GM23338 (cell line): Measurements from ENCODE around the gene EIF4A3. TPM values are rescaled to one million over a fixed set of nuclear protein-coding genes. Genes with fewer than 3 reads are reported as not detected.

Experiments used
- ATAC-seq: fragments of 200-7000 bp; cut with Tn5 transposase; 3 replicates; pipeline ENCODE4 v1.9.1; 2020
- DNase-seq: peaks from one replicate; pipeline ENCODE4 v3.0.0-alpha.2; 2015; ENCODE audit warnings: low spot score
- H2AFZ ChIP-seq: fragments of 200-600 bp; sonication (generic); 2 replicates; pipeline ENCODE4 v1.8.0; 2016; ENCODE audit warnings: antibody characterized with exemption, mild to moderate bottlenecking, moderate library complexity
- H3F3A ChIP-seq: fragments of 200-600 bp; sonication (generic); replicated peaks from 2 replicates; pipeline ENCODE4 v1.8.0; 2017; ENCODE audit warnings: antibody characterized with exemption, mixed run types, low read depth
- H3K27ac ChIP-seq: fragments of 200-600 bp; sonication (generic); 2 replicates; pipeline ENCODE4 v1.6.1; 2016; ENCODE audit warnings: low read depth
- H3K27me3 ChIP-seq: fragments of 200-600 bp; sonication (generic); 2 replicates; pipeline ENCODE4 v1.8.0; 2016; ENCODE audit warnings: mild to moderate bottlenecking, mixed run types, moderate library complexity; ENCODE audit not compliant: insufficient read depth
- H3K36me3 ChIP-seq: fragments of 200-600 bp; sonication (generic); 2 replicates; pipeline ENCODE4 v1.8.0; 2016; ENCODE audit warnings: mild to moderate bottlenecking; ENCODE audit not compliant: insufficient read depth
- H3K4me1 ChIP-seq: fragments of 200-600 bp; sonication (generic); 2 replicates; pipeline ENCODE4 v1.8.0; 2016; ENCODE audit warnings: mild to moderate bottlenecking, moderate library complexity; ENCODE audit not compliant: insufficient read depth
- H3K4me2 ChIP-seq: fragments of 200-600 bp; sonication (generic); 2 replicates; pipeline ENCODE4 v1.7.1; 2017; ENCODE audit warnings: mixed run types
- H3K4me3 ChIP-seq: fragments of 200-600 bp; sonication (generic); 2 replicates; pipeline ENCODE4 v1.6.1; 2016; ENCODE audit warnings: mixed run types
- H3K79me2 ChIP-seq: fragments of 200-600 bp; sonication (generic); replicated peaks from 2 replicates; pipeline ENCODE4 v1.8.0; 2017; ENCODE audit warnings: mild to moderate bottlenecking; ENCODE audit not compliant: insufficient read depth
- H3K9me2 ChIP-seq: fragments of 200-600 bp; sonication (generic); 2 replicates; pipeline ENCODE4 v1.8.0; 2017; ENCODE audit not compliant: insufficient read depth
- H4K20me1 ChIP-seq: fragments of 200-600 bp; sonication (generic); replicated peaks from 2 replicates; pipeline ENCODE4 v1.8.0; 2017; ENCODE audit warnings: mild to moderate bottlenecking; ENCODE audit not compliant: insufficient read depth
- H3K27ac Mint-ChIP-seq: 2 replicates; pipeline ENCODE4 v1.8.0; 2020; ENCODE audit warnings: inconsistent platforms, mild to moderate bottlenecking, moderate library complexity, mixed read lengths
- H3K27me3 Mint-ChIP-seq: 3 replicates; pipeline ENCODE4 v1.8.0; 2022; ENCODE audit warnings: low read depth, mild to moderate bottlenecking, moderate library complexity, mixed read lengths, inconsistent platforms; ENCODE audit not compliant: insufficient read depth, poor library complexity
- H3K36me3 Mint-ChIP-seq: 3 replicates; pipeline ENCODE4 v1.8.0; 2021; ENCODE audit warnings: low read depth, mild to moderate bottlenecking, inconsistent platforms, moderate library complexity, mixed read lengths
- H3K4me1 Mint-ChIP-seq: 3 replicates; pipeline ENCODE4 v1.8.0; 2020; ENCODE audit warnings: mild to moderate bottlenecking, inconsistent platforms, mixed read lengths
- H3K4me3 Mint-ChIP-seq: 3 replicates; pipeline ENCODE4 v1.8.0; 2021; ENCODE audit warnings: moderate library complexity, mild to moderate bottlenecking, inconsistent platforms, mixed read lengths
- H3K9me3 Mint-ChIP-seq: 3 replicates; pipeline ENCODE4 v1.8.0; 2020; ENCODE audit warnings: moderate library complexity, mild to moderate bottlenecking, inconsistent platforms, mixed read lengths
- CREB1 ChIP-seq: fragments of 250-450 bp; sonication (Bioruptor Pico); IDR thresholded peaks from 2 replicates; pipeline ENCODE4 v1.5.0; 2020; ENCODE audit warnings: low read depth, mild to moderate bottlenecking, moderate library complexity
- EZH2 ChIP-seq: fragments of 200-600 bp; sonication (generic); IDR thresholded peaks from one replicate; pipeline ENCODE4 v1.8.0; 2017; ENCODE audit warnings: antibody characterized with exemption, mild to moderate bottlenecking, low read depth; ENCODE audit not compliant: unreplicated experiment
- EZH2phosphoT487 ChIP-seq: fragments of 200-600 bp; sonication (generic); IDR thresholded peaks from one replicate; pipeline ENCODE4 v1.8.1; 2018; ENCODE audit warnings: antibody characterized with exemption; ENCODE audit not compliant: unreplicated experiment
- JUNB ChIP-seq: IDR thresholded peaks from one replicate; pipeline ENCODE4 v1.6.1; 2016; ENCODE audit warnings: antibody characterized with exemption; ENCODE audit not compliant: unreplicated experiment
- NANOG ChIP-seq: IDR thresholded peaks from 2 replicates; pipeline ENCODE4 v1.6.1; 2016; ENCODE audit warnings: antibody characterized with exemption, borderline replicate concordance
- POLR2AphosphoS5 ChIP-seq: IDR thresholded peaks from 2 replicates; pipeline ENCODE4 v1.6.1; 2016; ENCODE audit warnings: antibody characterized with exemption, low read depth
- STAT1 ChIP-seq: IDR thresholded peaks from one replicate; pipeline ENCODE4 v1.6.1; 2016; ENCODE audit warnings: antibody characterized with exemption; ENCODE audit not compliant: unreplicated experiment
- ZNF114 ChIP-seq: fragments of 250-450 bp; sonication (Bioruptor Pico); IDR thresholded peaks from 2 replicates; pipeline ENCODE4 v1.5.0; 2020; ENCODE audit warnings: mild to moderate bottlenecking, moderate library complexity
- ZNF331 ChIP-seq: fragments of 250-450 bp; sonication (Bioruptor Pico); IDR thresholded peaks from 2 replicates; pipeline ENCODE4 v1.5.0; 2020; ENCODE audit warnings: low read depth, mild to moderate bottlenecking, moderate library complexity
- polyA plus RNA-seq: library from polyadenylated mRNA; unstranded; fragments of >200 nt; fragmentation: Nextera tagmentation; extraction: Ambion mirVana; gene quantifications from 2 replicates; pipeline ENCODE4 v1.2.1, GENCODE V29; 2016
- total RNA-seq: library from RNA; depleted of rRNA; stranded (reverse); fragments of >200 nt; shearing (Covaris generic); gene quantifications from 2 replicates; pipeline ENCODE4 v1.2.3, GENCODE V29; 2014
- TF ChIP-seq, protein P1 (sequence below): fragments of 250-450 bp; sonication (Bioruptor Pico); IDR thresholded peaks from 2 replicates; pipeline ENCODE4 v1.5.0; 2020; ENCODE audit warnings: mild to moderate bottlenecking, moderate library complexity
- TF ChIP-seq, protein P2 (sequence below): IDR thresholded peaks from 2 replicates; pipeline ENCODE4 v1.6.1; 2016; ENCODE audit warnings: antibody characterized with exemption
- TF ChIP-seq, protein P3 (sequence below), 2 experiments: fragments of 200-600 bp in 1 of 2; sonication (generic) in 1 of 2; conservative IDR thresholded peaks; 2 replicates each; pipeline versions ENCODE4 v1.5.1 to v1.6.1; 2016 to 2017; ENCODE audit warnings: antibody characterized with exemption in 2 of 2, low read depth in 2 of 2, mild to moderate bottlenecking in 2 of 2, moderate library complexity in 1 of 2
- TF ChIP-seq, protein P4 (sequence below): IDR thresholded peaks from one replicate; pipeline ENCODE4 v1.6.1; 2018; ENCODE audit warnings: antibody characterized with exemption; ENCODE audit not compliant: unreplicated experiment

The EIF4A3 gene
- total and polyA plus RNA-seq, 2 experiments from 2014 or later = 146 to 156 TPM

DNA sequence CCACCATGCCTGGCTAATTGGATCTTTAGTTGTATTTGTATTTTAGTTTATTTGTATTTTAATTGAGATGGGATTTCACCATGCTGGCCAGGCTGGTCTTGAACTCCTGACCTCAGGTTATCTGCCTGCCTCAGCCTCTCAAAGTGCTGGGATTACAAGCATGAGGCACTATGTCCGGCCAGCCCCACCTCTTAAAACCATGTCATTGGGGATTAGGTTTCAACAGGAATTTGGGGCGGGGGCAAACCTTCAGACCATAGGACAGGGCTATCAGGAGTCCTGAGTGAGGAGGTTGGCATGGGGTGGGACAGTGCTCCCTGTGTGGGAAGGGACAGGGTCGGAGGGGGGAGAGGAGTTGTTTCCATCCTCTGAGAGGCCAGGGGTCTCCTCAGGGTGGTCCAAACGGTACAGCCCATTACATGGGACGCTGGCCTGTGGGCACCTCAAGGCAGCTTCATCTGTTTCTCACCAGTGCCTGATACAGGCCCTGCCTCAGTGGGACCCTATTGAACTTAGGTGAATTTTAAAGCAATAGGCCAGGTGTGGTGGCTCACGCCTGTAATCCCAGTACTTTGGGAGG lies 23.9 kb downstream of the EIF4A3 start:
- Histone ChIP-seq H3K4me1 (peaks cover 10% of the 10 kb centered on the region), H3K4me3 (no peak overlapping the region), H3K36me3 (no peaks in the 10 kb centered on the region), H3K27me3 (no peaks in the 10 kb centered on the region), H3K27ac (no peak overlapping the region), H4K20me1 (no peaks in the 10 kb centered on the region), H3K4me2 (no peak overlapping the region), H3K79me2 (no peaks in the 10 kb centered on the region), H3F3A (peaks cover 10% of the 10 kb centered on the region; the same call in 1 of the 2 replicates), H3K9me2 (no peaks in the 10 kb centered on the region), H2AFZ (no peak overlapping the region)
- Mint-ChIP-seq H3K27ac (no peak overlapping the region), H3K36me3 (no peaks in the 10 kb centered on the region), H3K4me1 (peaks cover 12% of the 10 kb centered on the region), H3K4me3 (no peak overlapping the region), H3K9me3 (no peaks in the 10 kb centered on the region), H3K27me3 (peaks cover 12% of the 10 kb centered on the region)
- DNase-seq = no peak
- TF ChIP-seq ZNF114 (no peak), POLR2AphosphoS5 (no peak), CREB1 (CRISPR knock-in tag) (no peak), EZH2 (no peak), EZH2phosphoT487 (no peak), STAT1 (no peak), NANOG (no peak), JUNB (no peak), ZNF331 (no peak)
- TF ChIP-seq, protein P1, sequence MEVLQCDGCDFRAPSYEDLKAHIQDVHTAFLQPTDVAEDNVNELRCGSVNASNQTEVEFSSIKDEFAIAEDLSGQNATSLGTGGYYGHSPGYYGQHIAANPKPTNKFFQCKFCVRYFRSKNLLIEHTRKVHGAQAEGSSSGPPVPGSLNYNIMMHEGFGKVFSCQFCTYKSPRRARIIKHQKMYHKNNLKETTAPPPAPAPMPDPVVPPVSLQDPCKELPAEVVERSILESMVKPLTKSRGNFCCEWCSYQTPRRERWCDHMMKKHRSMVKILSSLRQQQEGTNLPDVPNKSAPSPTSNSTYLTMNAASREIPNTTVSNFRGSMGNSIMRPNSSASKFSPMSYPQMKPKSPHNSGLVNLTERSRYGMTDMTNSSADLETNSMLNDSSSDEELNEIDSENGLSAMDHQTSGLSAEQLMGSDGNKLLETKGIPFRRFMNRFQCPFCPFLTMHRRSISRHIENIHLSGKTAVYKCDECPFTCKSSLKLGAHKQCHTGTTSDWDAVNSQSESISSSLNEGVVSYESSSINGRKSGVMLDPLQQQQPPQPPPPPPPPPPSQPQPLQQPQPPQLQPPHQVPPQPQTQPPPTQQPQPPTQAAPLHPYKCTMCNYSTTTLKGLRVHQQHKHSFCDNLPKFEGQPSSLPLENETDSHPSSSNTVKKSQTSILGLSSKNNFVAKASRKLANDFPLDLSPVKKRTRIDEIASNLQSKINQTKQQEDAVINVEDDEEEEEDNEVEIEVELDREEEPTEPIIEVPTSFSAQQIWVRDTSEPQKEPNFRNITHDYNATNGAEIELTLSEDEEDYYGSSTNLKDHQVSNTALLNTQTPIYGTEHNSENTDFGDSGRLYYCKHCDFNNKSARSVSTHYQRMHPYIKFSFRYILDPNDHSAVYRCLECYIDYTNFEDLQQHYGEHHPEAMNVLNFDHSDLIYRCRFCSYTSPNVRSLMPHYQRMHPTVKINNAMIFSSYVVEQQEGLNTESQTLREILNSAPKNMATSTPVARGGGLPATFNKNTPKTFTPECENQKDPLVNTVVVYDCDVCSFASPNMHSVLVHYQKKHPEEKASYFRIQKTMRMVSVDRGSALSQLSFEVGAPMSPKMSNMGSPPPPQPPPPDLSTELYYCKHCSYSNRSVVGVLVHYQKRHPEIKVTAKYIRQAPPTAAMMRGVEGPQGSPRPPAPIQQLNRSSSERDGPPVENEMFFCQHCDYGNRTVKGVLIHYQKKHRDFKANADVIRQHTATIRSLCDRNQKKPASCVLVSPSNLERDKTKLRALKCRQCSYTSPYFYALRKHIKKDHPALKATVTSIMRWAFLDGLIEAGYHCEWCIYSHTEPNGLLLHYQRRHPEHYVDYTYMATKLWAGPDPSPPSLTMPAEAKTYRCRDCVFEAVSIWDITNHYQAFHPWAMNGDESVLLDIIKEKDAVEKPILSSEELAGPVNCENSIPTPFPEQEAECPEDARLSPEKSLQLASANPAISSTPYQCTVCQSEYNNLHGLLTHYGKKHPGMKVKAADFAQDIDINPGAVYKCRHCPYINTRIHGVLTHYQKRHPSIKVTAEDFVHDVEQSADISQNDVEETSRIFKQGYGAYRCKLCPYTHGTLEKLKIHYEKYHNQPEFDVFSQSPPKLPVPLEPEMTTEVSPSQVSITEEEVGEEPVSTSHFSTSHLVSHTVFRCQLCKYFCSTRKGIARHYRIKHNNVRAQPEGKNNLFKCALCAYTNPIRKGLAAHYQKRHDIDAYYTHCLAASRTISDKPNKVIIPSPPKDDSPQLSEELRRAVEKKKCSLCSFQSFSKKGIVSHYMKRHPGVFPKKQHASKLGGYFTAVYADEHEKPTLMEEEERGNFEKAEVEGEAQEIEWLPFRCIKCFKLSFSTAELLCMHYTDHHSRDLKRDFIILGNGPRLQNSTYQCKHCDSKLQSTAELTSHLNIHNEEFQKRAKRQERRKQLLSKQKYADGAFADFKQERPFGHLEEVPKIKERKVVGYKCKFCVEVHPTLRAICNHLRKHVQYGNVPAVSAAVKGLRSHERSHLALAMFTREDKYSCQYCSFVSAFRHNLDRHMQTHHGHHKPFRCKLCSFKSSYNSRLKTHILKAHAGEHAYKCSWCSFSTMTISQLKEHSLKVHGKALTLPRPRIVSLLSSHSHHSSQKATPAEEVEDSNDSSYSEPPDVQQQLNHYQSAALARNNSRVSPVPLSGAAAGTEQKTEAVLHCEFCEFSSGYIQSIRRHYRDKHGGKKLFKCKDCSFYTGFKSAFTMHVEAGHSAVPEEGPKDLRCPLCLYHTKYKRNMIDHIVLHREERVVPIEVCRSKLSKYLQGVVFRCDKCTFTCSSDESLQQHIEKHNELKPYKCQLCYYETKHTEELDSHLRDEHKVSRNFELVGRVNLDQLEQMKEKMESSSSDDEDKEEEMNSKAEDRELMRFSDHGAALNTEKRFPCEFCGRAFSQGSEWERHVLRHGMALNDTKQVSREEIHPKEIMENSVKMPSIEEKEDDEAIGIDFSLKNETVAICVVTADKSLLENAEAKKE = no peak
- TF ChIP-seq, protein P2, sequence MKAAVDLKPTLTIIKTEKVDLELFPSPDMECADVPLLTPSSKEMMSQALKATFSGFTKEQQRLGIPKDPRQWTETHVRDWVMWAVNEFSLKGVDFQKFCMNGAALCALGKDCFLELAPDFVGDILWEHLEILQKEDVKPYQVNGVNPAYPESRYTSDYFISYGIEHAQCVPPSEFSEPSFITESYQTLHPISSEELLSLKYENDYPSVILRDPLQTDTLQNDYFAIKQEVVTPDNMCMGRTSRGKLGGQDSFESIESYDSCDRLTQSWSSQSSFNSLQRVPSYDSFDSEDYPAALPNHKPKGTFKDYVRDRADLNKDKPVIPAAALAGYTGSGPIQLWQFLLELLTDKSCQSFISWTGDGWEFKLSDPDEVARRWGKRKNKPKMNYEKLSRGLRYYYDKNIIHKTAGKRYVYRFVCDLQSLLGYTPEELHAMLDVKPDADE = no peak
- TF ChIP-seq, protein P3, sequence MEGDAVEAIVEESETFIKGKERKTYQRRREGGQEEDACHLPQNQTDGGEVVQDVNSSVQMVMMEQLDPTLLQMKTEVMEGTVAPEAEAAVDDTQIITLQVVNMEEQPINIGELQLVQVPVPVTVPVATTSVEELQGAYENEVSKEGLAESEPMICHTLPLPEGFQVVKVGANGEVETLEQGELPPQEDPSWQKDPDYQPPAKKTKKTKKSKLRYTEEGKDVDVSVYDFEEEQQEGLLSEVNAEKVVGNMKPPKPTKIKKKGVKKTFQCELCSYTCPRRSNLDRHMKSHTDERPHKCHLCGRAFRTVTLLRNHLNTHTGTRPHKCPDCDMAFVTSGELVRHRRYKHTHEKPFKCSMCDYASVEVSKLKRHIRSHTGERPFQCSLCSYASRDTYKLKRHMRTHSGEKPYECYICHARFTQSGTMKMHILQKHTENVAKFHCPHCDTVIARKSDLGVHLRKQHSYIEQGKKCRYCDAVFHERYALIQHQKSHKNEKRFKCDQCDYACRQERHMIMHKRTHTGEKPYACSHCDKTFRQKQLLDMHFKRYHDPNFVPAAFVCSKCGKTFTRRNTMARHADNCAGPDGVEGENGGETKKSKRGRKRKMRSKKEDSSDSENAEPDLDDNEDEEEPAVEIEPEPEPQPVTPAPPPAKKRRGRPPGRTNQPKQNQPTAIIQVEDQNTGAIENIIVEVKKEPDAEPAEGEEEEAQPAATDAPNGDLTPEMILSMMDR (conservative IDR thresholded peaks at IDR 0.05; ENCODE audit: low read depth in 2 of 2) = no peak
- TF ChIP-seq, protein P4, sequence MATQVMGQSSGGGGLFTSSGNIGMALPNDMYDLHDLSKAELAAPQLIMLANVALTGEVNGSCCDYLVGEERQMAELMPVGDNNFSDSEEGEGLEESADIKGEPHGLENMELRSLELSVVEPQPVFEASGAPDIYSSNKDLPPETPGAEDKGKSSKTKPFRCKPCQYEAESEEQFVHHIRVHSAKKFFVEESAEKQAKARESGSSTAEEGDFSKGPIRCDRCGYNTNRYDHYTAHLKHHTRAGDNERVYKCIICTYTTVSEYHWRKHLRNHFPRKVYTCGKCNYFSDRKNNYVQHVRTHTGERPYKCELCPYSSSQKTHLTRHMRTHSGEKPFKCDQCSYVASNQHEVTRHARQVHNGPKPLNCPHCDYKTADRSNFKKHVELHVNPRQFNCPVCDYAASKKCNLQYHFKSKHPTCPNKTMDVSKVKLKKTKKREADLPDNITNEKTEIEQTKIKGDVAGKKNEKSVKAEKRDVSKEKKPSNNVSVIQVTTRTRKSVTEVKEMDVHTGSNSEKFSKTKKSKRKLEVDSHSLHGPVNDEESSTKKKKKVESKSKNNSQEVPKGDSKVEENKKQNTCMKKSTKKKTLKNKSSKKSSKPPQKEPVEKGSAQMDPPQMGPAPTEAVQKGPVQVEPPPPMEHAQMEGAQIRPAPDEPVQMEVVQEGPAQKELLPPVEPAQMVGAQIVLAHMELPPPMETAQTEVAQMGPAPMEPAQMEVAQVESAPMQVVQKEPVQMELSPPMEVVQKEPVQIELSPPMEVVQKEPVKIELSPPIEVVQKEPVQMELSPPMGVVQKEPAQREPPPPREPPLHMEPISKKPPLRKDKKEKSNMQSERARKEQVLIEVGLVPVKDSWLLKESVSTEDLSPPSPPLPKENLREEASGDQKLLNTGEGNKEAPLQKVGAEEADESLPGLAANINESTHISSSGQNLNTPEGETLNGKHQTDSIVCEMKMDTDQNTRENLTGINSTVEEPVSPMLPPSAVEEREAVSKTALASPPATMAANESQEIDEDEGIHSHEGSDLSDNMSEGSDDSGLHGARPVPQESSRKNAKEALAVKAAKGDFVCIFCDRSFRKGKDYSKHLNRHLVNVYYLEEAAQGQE = no peak
- no peak for ATAC-seq
